ENCODE results near the gene LYSMD1. TPM values are rescaled to one million over a fixed set of nuclear protein-coding genes. Genes with fewer than 3 reads are reported as not detected.

LYSMD1 gene
- total RNA-seq, 1 donor from 2014 or later, result 5.8 TPM

DNA sequence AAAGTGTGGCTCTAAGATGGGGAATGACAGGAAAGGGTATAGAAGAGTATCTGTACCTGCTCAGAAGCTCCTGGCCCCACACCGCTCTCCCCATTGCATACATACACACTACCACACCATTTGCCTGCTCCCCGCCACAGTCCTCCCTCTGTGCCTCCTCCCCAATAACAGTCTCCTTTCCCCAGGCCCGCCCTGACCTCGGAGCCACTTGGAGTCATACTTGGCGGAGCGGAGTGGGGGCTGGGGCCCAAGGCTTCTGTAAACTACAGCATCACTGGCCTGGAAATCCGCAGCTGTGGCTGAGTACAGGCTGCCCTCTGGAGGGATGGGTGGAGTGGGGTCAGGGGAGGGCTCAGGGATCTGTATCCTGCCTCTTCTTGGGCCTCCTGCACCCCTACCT is 27.9 kb downstream of the LYSMD1 start:
- DNase-seq (ENCODE audit: low read depth), result no peak

- DNase-seq (ENCODE audit: low read depth), result no peak
These were observed 30.0 kb downstream of the LYSMD1 start for GRCh38 chr1:151135433-151136385.

GRCh38 chr1:151134991-151135390 is 30.7 kb downstream of the LYSMD1 start:
- no peak for DNase-seq (ENCODE audit: low read depth)

DNA sequence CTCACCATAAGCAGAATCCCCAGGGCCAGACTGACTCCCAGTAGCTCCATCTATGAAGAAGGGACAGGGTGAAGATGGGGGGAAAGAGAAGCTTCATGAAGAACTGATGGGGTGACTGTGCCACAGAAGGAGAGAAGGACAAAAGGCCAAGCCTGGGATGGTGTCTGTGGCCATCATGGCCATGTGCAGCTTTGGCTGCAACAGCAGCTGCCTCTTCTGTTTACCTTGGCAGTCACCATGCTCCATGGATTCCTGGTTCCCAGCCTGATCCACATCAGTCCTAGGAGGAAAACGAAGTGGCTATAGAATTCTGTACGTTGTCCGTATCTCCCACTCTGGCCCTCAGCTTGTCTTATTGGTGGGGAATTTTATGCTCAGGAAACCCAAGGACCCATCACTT is 31.3 kb downstream of the LYSMD1 start:
- no peak for DNase-seq (ENCODE audit: low read depth)

DNA sequence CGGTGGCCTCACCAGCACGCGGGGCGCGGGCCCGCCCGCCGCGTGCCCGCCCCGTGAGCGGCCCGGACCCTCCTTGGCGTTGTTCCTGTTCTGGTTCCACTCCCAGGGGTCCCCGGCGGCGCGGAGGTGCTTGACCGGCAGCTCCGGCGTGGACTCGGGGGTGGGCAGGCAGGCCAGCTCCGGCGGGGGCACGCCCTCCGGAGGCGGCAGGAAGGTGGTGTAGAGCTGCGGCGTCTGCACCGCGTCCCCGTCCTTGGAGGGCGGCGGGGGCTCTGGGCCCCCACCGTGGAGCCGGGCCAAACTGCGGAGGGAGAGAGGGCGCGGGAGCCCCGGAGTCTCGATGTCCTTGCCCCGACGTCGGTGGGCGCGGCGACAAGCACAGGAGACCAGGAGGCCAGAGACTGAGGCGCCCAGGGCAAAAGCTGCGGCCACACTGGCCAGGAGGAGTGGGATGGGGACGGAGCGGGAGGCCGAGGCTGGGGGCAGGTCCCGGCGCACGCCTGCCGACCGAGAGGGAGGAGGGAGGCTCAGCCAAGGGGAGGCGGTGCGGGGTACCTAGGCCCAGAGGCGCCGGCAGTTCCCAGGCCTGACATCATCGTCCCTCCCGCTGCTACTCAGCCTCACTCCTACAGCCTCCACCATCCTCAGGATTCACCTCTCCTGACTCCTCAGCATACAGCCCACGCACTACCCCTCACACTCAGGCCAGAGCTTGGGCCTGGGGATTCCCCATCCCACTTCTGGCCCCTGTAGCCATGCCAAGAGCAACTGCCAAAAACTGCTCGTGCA is 32.5 kb downstream of the LYSMD1 start:
- no peak for DNase-seq (ENCODE audit: low read depth)

DNA sequence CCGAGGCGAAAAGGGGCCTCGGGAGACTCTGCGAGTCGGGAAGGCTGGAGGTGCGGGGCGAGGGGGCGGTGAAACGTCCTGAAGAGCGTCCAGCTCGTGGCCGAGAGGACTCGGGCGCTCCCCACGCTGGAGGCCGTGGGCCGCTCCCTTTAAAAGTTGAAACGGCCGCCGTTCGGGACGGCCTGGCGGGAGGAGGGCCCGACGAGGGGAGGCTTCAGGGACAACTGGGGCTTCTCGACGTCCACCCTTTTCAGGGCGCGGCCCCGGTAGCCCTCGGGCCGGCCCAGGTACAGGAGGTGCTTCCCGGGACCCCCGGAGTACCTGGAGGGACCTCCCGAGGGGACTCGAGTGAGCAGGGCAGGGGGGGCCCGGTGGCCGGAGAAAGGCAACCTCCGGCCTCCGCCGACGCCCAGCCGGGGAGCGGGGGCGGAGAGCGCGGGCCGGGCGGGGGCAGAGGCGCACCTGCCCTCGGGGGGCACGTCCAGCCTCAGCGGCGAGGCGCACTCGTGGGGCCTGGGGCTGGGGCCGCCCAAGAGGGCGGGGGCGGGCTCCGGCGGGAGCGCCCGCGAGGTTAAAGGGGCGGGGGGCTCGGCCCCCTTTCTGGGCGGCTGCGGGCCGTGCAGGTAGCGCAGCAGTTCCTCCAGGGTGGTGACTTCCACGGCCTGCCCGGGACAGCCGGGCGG is 33.2 kb downstream of the LYSMD1 start:
- no peak for DNase-seq (ENCODE audit: low read depth)

DNA sequence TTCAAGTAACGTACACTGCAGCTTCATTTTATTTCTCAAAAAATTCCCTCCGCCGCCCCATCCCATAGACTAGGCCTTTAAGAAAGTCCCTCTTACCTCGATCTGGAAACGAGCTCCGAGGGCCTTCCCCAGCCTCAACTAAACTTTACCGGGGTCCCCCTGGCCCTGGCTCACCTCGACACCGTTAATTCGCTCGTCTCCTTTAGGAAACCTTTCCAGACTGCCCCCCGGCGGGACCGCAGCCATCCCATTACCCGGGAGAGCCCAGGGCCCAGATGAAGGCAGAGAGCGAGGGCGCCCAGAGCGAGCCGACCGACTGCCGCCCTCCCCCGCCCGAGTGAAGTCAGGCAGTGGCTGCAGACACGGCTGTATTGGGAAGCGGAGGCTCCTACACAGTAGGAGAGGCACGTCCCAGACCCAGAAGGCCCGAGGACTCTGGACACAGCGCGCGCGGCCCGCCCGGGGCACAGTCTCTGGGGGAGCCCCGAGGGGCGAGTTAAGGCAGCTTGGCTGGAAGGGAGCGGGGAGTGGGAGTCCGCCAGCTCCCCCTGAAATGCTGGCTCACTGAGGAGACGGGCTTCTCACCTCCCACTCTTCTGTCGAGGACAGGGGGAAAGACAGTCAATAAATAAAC is 33.9 kb downstream of the LYSMD1 start:
- no peak for DNase-seq (ENCODE audit: low read depth)

DNA sequence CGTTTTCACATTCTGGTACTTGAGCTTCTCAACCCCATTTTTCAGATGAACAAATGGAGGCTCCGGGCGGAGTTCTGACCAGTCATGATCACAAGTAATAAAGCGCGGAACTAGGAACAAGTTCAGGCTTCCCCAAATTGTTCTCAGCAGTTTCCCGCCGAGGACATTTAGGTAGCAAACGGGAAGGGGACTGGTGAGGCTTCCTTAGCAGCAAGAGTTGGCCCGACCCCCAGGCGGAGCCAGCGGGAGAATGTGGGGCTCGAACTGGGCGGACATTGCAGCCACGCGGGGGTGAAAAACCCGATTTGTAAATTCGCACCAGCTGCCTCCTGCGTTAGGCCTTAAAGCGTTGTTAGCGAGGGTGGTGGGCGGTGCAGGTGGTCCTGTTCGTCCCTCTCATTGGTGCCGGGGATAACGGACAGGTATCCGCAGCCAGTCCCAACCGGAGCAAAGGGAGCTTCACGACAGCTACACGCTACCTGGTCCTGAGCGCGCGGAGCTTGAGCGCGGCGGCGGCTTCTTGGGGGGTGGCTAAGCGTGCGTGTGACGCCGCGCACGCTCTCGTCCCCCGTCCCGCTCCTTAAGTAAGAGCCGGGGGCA is 34.6 kb downstream of the LYSMD1 start:
- DNase-seq (ENCODE audit: low read depth), result peak; percentile 86

DNA sequence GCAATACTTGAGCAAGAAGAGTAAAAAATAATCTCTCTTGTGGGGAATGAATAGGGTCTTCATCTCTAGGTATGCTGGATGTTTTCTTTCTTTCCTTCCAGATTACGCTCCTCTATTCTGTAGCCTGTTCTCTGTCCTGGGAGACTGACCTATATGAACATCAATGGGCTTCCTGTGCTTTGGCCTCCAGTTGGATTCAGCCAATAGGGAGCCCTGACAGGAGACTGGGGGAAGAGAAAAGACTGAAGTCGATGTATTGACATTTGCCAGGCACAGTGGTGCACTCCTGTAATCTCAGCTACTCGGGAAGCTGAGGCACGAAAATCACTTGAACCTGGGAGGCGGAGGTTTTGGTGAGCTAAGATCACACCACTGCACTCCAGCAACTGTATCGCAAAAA is 36.9 kb downstream of the LYSMD1 start:
- no peak for DNase-seq (ENCODE audit: low read depth)

- no peak for DNase-seq (ENCODE audit: low read depth)
These were observed 40.8 kb downstream of the LYSMD1 start for GRCh38 chr1:151124763-151125403.

DNA sequence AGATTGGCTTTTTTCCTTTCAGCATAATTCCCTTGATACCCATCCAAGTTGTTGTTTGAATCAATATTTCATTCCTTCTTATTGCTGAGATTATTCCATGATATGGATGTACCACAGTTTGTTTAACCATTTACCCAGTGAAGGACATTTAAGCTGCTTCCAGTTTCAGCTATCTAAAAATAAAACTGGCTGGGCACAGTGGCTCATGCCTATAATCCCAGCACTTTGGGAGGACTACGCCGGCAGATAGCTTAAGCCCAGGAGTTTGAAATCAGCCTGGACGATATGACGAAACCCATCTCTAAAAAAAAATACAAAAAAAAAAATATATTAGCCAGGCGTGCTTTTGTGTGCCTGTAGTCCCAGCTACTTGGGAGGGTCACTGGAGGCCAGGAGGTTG is 51.8 kb downstream of the LYSMD1 start:
- DNase-seq (ENCODE audit: low read depth), result no peak

Other genes with a start within 250 kb of the LYSMD1 start
- 33.0 and 51.1 TPM in 2 replicates for gene SETDB1, start 239.5 kb downstream of the LYSMD1 start, total RNA-seq
- 119 and 202 TPM in 2 replicates for gene CERS2, start 191.1 kb downstream of the LYSMD1 start, total RNA-seq
- gene ANXA9, start 183.6 kb downstream of the LYSMD1 start, total RNA-seq, result 0.30 and 1.6 TPM in 2 replicates
- gene MINDY1, start 159.0 kb downstream of the LYSMD1 start, total RNA-seq, result 35.4 and 47.7 TPM in 2 replicates
- 12.5 and 21.6 TPM in 2 replicates for gene PRUNE1, start 157.5 kb downstream of the LYSMD1 start, total RNA-seq
- gene BNIPL, start 129.3 kb downstream of the LYSMD1 start, total RNA-seq, result 0.40 TPM in 1 of 2 replicates, not detected in the other
- 0.52 and 1.1 TPM in 2 replicates for gene C1orf56, start 118.2 kb downstream of the LYSMD1 start, total RNA-seq
- 80.7 and 134 TPM in 2 replicates for gene CDC42SE1, start 106.3 kb downstream of the LYSMD1 start, total RNA-seq
- gene MLLT11, start 105.5 kb downstream of the LYSMD1 start, total RNA-seq, result 6.1 and 6.6 TPM in 2 replicates
- gene GABPB2, start 95.1 kb downstream of the LYSMD1 start, total RNA-seq, result 9.6 and 14.1 TPM in 2 replicates
- 8.4 TPM in 1 of 2 replicates, not detected in the other for gene SEMA6C, start 19.3 kb downstream of the LYSMD1 start, total RNA-seq
- not detected in 2 replicates for gene TNFAIP8L2, start 9.3 kb downstream of the LYSMD1 start, total RNA-seq
- gene SCNM1, start 242 bp upstream of the LYSMD1 start, total RNA-seq, result 16.8 and 20.0 TPM in 2 replicates
- not detected in 2 replicates for gene TMOD4, start 10.1 kb upstream of the LYSMD1 start, total RNA-seq
- gene VPS72, start 24.3 kb upstream of the LYSMD1 start, total RNA-seq, result 75.6 and 82.8 TPM in 2 replicates
- gene PIP5K1A, start 32.6 kb upstream of the LYSMD1 start, total RNA-seq, result 67.4 and 95.5 TPM in 2 replicates
- 181 and 257 TPM in 2 replicates for gene PSMD4, start 88.8 kb upstream of the LYSMD1 start, total RNA-seq
- gene ZNF687, start 116.4 kb upstream of the LYSMD1 start, total RNA-seq, result 10.1 and 32.3 TPM in 2 replicates
- 43.4 and 57.0 TPM in 2 replicates for gene PI4KB, start 161.5 kb upstream of the LYSMD1 start, total RNA-seq
- gene RFX5, start 181.3 kb upstream of the LYSMD1 start, total RNA-seq, result 92.2 and 111 TPM in 2 replicates
- 5.0 and 26.8 TPM in 2 replicates for gene SELENBP1, start 206.8 kb upstream of the LYSMD1 start, total RNA-seq
- gene PSMB4, start 233.7 kb upstream of the LYSMD1 start, total RNA-seq, result 207 and 403 TPM in 2 replicates

Measured in renal cortical epithelial cell (primary cell).